ENCODE results near the gene COP1.

COP1 gene

DNA sequence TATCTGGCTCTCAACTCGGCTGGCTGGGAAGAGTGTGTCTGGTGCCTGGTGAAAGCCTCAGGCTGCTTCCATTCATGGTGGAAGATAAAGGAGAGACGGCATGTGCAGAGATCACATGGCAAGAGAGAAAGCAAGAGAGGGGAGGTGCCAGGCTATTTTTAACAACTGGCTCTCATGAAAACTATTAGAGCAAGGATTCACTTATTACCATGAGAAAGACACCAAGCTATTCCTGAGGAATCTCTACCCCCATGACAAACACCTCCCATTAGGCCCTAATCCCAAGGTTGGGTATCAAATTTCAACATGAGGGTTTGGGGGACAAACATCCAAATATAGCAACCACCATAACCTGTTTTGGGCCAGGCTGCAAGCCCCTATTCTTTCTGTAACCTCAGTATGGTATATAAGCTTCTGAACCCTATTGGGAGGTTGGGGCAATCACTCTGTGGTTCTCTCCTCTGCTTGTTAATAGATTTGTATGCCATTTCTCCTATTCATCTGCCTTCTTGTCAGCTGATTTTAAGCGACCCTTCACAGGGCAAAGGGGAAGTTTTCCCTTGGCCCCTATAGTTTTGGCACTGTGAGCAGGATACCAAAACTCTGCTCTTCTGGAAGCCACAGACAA lies 284.7 kb downstream of the COP1 start:
- DNase-seq = no peak
- Histone ChIP-seq H3K4me3 (ENCODE audit: low read depth, low read length) (no peak overlapping the region), H3K27ac (no peak overlapping the region), H3K27me3 (ENCODE audit: insufficient read depth, low read depth, severe bottlenecking) (no peaks in the 10 kb centered on the region), H3K36me3 (no peaks in the 10 kb centered on the region), H3K9me3 (ENCODE audit: severe bottlenecking) (no peaks in the 10 kb centered on the region)
- TF ChIP-seq, protein P1, sequence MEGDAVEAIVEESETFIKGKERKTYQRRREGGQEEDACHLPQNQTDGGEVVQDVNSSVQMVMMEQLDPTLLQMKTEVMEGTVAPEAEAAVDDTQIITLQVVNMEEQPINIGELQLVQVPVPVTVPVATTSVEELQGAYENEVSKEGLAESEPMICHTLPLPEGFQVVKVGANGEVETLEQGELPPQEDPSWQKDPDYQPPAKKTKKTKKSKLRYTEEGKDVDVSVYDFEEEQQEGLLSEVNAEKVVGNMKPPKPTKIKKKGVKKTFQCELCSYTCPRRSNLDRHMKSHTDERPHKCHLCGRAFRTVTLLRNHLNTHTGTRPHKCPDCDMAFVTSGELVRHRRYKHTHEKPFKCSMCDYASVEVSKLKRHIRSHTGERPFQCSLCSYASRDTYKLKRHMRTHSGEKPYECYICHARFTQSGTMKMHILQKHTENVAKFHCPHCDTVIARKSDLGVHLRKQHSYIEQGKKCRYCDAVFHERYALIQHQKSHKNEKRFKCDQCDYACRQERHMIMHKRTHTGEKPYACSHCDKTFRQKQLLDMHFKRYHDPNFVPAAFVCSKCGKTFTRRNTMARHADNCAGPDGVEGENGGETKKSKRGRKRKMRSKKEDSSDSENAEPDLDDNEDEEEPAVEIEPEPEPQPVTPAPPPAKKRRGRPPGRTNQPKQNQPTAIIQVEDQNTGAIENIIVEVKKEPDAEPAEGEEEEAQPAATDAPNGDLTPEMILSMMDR (IDR thresholded peaks at IDR 0.05; ENCODE audit: low read depth, low read length) = no peak

DNA sequence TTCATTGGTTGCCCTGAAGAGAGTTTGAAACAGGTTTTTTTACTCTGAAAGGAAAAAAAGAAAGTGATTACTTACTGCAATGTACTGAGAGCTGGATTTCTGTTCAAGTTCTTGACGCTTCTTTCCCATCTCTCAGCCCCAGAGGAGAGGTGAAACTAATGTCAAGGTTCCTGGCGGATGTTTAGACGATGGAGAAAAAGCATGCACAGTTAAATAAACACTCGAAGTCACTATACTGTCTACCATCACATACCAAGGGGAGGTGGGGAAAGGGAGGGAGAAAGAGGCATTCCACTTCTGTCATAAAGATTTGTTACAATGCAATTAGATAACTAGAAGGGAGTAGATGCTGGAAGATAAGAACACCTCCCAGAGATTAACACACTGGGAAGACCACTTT lies 286.7 kb downstream of the COP1 start:
- no peak for DNase-seq
- no peaks in the 10 kb centered on the region for H3K9me3 ChIP-seq (ENCODE audit: severe bottlenecking)
- H3K4me3 ChIP-seq (ENCODE audit: low read depth, low read length) = no peak overlapping the region
- TF ChIP-seq, protein P1 (IDR thresholded peaks at IDR 0.05; ENCODE audit: low read depth, low read length) = no peak
- H3K27ac ChIP-seq = no peak overlapping the region
- no peaks in the 10 kb centered on the region for H3K36me3 ChIP-seq
- H3K27me3 ChIP-seq (ENCODE audit: insufficient read depth, low read depth, severe bottlenecking) = no peaks in the 10 kb centered on the region

DNA sequence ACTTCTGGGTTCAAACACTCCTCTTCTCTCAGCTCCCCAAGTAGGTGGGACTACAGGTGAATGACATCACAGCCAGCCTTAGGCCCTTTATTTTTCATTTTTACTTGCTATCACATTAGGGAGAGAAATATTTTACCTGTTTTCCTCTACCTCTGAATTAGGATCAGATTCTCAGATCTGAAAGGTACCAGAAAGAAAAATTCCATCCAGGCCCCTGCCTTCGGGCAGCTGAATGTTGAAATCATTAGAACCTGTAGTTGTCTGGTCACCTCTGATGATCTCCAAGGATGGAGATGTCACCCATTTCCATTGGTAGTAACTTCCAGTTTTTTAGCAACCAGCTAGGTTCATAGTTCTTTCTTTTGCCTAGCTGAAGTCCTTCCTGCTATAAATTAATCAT lies 288.1 kb downstream of the COP1 start:
- no peaks in the 10 kb centered on the region for H3K27me3 ChIP-seq (ENCODE audit: insufficient read depth, low read depth, severe bottlenecking)

DNA sequence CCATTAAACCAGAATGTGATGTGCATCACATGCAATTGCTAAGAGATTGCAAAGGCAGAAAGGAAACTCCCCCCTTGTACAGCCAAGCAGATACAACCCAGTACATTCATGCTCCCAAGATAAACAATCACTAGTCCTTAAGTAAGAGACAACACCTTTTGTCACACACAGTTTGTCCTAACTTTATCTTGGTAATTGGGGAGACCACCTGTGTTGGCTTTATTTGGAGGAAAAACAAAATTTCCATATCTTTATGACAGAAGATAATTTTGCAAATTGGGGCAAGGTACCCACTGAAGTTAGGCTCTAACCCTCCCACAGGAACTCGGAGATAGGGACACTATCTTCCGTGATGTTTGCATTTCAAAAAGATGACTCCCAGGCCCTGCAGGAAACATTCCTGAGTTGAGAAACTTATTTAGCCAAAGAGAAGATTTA lies 288.7 kb downstream of the COP1 start:
- H3K9me3 ChIP-seq (ENCODE audit: severe bottlenecking) = no peaks in the 10 kb centered on the region
- no peak overlapping the region for H3K27ac ChIP-seq
- H3K4me3 ChIP-seq (ENCODE audit: low read depth, low read length) = no peak overlapping the region
- H3K36me3 ChIP-seq = no peaks in the 10 kb centered on the region
- TF ChIP-seq, protein P1 (IDR thresholded peaks at IDR 0.05; ENCODE audit: low read depth, low read length) = no peak
- DNase-seq = no peak
- H3K27me3 ChIP-seq (ENCODE audit: insufficient read depth, low read depth, severe bottlenecking) = no peaks in the 10 kb centered on the region

More for the DNA sequence above, 288.1 kb downstream of the COP1 start:
- TF ChIP-seq, protein P1 (IDR thresholded peaks at IDR 0.05; ENCODE audit: low read depth, low read length) = no peak
- Histone ChIP-seq H3K27ac (no peak overlapping the region), H3K4me3 (ENCODE audit: low read depth, low read length) (no peak overlapping the region), H3K36me3 (no peaks in the 10 kb centered on the region), H3K9me3 (ENCODE audit: severe bottlenecking) (no peaks in the 10 kb centered on the region)
- no peak for DNase-seq

DNA sequence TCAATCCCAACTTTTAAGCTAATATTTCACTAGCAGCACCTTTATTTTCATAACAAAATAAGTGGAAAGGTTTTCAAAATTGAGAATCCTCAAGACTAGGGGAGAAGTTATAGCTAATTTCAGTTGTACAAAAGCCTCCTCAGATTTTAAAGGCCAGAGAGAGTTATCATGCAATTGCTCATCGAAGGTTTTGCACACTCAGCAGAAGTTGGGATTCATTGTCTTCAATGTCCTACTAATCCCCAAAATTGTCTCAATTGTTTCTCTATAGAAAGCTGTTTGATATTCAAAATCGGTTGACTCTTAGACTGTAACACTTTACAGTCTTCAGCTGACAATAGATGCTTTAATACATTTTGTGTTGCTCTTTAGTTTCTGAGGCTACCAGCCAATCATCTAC lies 293.0 kb downstream of the COP1 start:
- TF ChIP-seq, protein P1 (IDR thresholded peaks at IDR 0.05; ENCODE audit: low read depth, low read length) = no peak
- DNase-seq = no peak
- Histone ChIP-seq H3K27ac (no peak overlapping the region), H3K36me3 (no peaks in the 10 kb centered on the region), H3K9me3 (ENCODE audit: severe bottlenecking) (no peaks in the 10 kb centered on the region), H3K4me3 (ENCODE audit: low read depth, low read length) (no peak overlapping the region), H3K27me3 (ENCODE audit: insufficient read depth, low read depth, severe bottlenecking) (no peaks in the 10 kb centered on the region)

DNA sequence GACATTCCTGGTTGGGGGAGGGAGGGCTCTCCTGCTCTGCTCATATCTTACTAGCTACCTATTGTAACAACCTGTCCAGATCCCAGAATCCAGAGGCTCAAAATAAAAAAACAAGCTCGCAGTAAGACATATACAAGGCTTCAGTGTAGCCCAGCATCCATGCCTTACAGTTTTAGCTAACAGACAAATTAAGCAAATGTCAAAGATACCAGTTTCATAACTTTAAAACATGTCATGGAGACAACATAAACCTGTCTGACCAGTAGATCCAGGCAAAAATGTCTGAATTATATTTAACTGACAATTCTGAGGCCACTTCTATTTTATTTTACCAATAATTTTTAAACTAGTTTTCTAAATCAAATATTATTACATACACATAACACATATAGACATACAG lies 295.9 kb downstream of the COP1 start:
- Histone ChIP-seq H3K27ac (no peak overlapping the region), H3K27me3 (ENCODE audit: insufficient read depth, low read depth, severe bottlenecking) (no peaks in the 10 kb centered on the region), H3K9me3 (ENCODE audit: severe bottlenecking) (no peaks in the 10 kb centered on the region), H3K4me3 (ENCODE audit: low read depth, low read length) (no peak overlapping the region), H3K36me3 (no peaks in the 10 kb centered on the region)
- no peak for DNase-seq
- TF ChIP-seq, protein P1 (IDR thresholded peaks at IDR 0.05; ENCODE audit: low read depth, low read length) = no peak
